Lower leg skin (tissue), 4 donors: ENCODE data around the gene RHOA. TPM values are rescaled to one million over a fixed set of nuclear protein-coding genes. Genes with fewer than 3 reads are reported as not detected.
A peak's percentile ranks its signal among the peaks of the same experiment; 100 is the strongest.
"Not testable (repeated sequence)": the region's sequence is repeated elsewhere in the genome, so short reads cannot be mapped to it uniquely, and the experiment has no call there.

Experiments
- DNase-seq, 2 donors: peaks; one replicate each; pipeline ENCODE4 v3.0.0-alpha.2; 2019; ENCODE audit warnings: low spot score in 2 of 2
- H3K4me3 ChIP-seq: fragments of 200-600 bp; sonication (generic); 2 replicates; pipeline ENCODE4 v1.5.1; 2017; ENCODE audit warnings: mild to moderate bottlenecking, low read depth; ENCODE audit not compliant: poor library complexity, severe bottlenecking
- POLR2A ChIP-seq, 2 donors: fragments of 450-650 bp; IDR thresholded peaks; one replicate each; pipeline ENCODE4 v1.6.1; 2016 to 2017; ENCODE audit warnings: antibody characterized with exemption in 2 of 2, mild to moderate bottlenecking in 1 of 2, moderate library complexity in 1 of 2
- WGBS, 2 donors: methylation state at CpG; one replicate each; pipeline ENCODE4 v1.1.5; 2018; 5-methylcytosine and 5-hydroxymethylcytosine counted together
- intact Hi-C: fragments of 100-400 bp; cut with DNase I; formaldehyde crosslinking; loops from one replicate; pipeline ENCODE4 v1.15.0; 2023; ENCODE audit warnings: low total_unique reads
- total RNA-seq, 4 donors: library from RNA; depleted of rRNA; stranded (reverse); fragments of >200 nt; gene quantifications; one replicate each; pipeline ENCODE4 v1.1.0, GENCODE V29; 2016
- TF ChIP-seq, protein P1 (sequence below), 3 donors: fragments of 450-650 bp; IDR thresholded peaks; one replicate each; pipeline ENCODE4 v1.5.1; 2016; ENCODE audit warnings: antibody characterized with exemption in 3 of 3, mild to moderate bottlenecking in 3 of 3, moderate library complexity in 2 of 3

The RHOA gene
- total RNA-seq, 4 donors from 2014 or later, result 266 to 511 (median 312) TPM

DNA sequence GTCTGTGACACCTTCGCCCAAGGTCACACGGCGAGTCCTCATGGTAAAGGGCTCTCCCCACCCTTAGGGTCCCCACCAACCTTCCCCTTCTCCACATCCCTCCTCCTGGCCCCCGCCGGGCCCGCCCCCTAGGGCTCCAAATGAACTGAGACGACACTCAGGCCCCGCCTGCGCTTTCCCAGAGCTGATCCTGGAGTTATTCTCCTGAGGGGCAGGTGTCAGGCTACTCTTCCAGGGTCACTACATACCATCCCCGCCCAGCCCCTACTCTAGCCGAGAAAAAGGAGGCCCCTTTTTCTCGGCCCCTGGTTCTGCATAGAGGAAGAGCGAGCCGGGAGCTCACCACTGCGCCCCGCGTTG lies 72.2 kb downstream of the RHOA start:
- 0 to 1% methylated on average over 17 of the region's 17 CpGs for WGBS, 2 donors
- no peak for TF ChIP-seq POLR2A (IDR thresholded peaks at IDR 0.05)
- TF ChIP-seq, protein P1, sequence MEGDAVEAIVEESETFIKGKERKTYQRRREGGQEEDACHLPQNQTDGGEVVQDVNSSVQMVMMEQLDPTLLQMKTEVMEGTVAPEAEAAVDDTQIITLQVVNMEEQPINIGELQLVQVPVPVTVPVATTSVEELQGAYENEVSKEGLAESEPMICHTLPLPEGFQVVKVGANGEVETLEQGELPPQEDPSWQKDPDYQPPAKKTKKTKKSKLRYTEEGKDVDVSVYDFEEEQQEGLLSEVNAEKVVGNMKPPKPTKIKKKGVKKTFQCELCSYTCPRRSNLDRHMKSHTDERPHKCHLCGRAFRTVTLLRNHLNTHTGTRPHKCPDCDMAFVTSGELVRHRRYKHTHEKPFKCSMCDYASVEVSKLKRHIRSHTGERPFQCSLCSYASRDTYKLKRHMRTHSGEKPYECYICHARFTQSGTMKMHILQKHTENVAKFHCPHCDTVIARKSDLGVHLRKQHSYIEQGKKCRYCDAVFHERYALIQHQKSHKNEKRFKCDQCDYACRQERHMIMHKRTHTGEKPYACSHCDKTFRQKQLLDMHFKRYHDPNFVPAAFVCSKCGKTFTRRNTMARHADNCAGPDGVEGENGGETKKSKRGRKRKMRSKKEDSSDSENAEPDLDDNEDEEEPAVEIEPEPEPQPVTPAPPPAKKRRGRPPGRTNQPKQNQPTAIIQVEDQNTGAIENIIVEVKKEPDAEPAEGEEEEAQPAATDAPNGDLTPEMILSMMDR (IDR thresholded peaks at IDR 0.05), result no peak

DNA sequence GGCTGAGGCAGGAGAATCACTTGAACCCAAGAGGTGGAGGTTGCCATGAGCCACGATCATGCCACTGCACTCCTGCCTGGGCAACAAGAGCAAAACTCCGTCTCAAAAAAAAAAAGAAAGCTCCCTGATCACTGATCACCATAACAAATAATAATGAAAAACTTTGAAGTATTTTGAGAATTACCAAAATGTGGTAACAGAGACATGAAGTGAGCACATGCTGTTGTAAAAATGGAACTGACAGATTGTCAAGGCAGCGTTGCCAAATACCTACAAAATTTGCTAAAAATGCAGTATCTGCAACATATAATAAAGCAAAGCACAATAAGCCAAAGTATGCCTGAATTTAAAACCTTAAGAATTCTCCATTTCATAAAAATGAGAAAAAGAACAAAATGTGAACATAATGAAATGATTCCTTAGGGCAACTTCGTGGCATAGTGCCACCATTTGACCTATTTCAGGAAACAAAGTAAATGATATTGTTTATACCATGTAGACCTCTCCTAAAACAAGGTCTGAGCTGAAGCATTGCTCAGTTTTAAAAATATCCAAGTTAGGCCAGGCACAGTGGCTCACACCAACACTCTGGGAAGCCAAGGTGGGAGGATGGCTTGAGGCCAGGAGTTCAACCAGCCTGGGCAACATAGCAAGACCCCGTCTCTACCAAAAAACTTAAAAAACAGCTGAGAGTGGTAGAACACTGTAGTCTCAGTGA lies 77.7 kb downstream of the RHOA start:
- WGBS, 2 donors, result 85 to 87% methylated on average over 5 of the region's 5 CpGs
- intact Hi-C loops, result no loop called here
- TF ChIP-seq POLR2A (IDR thresholded peaks at IDR 0.05), result no peak
- TF ChIP-seq, protein P1 (IDR thresholded peaks at IDR 0.05), result no peak

More for the DNA sequence above, 72.2 kb downstream of the RHOA start:
- peak in 1 of 2 donors; percentile 86 for DNase-seq
- H3K4me3 ChIP-seq, result peak overlapping the region; percentile 91
- intact Hi-C loops, result no loop called here

DNA sequence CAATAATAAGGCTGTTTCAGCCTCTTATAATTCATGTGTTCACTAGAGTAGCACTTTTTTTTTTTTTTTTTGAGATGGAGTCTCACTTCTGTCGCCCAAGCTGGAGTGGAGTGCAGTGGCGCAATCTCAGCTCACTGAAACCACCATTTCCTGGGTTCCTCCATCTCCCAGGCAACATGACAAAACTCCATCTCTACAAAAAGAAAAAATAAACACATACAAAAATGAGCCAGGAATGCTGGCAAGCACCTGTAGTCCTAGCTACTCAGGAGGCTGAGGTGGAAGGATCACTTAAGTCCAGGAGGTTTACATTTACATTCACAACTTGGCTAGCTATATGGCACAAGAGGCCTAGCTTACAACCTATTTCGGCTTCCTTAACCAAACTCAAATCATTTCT lies 78.7 kb downstream of the RHOA start:
- TF ChIP-seq, protein P1 (IDR thresholded peaks at IDR 0.05), result no peak
- TF ChIP-seq POLR2A (IDR thresholded peaks at IDR 0.05), result no peak
- H3K4me3 ChIP-seq, result no peak overlapping the region
- WGBS, 2 donors, result 83 to 86% methylated on average over 3 of the region's 3 CpGs
- DNase-seq, result no peak
- intact Hi-C loops, result no loop called here

More for the DNA sequence above, 77.7 kb downstream of the RHOA start:
- no peak for DNase-seq
- H3K4me3 ChIP-seq, result no peak overlapping the region

DNA sequence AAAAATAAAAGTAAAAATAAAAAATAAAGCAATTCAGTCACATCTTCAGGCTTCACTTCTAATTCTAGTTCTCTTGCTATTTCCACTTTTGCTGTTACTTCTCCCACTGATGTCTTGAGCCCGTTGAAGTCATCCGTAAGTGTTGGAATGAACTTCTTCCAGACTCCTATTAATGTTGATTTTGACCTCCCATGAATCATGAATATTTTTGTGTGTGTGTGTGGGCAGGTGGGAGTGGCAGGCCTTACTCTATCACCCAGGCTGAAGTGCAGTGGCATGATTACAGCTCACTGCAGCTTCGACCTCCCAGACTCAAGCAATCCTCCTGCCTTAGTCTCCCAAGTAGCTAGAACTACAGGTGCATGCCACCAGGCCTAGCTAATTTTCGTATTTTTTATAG lies 82.6 kb downstream of the RHOA start:
- TF ChIP-seq POLR2A (IDR thresholded peaks at IDR 0.05), result no peak
- TF ChIP-seq, protein P1 (IDR thresholded peaks at IDR 0.05), result no peak
- intact Hi-C loops, result no loop called here
- WGBS, 2 donors, result 88 to 93% methylated on average over 4 of the region's 4 CpGs
- H3K4me3 ChIP-seq, result no peak overlapping the region
- DNase-seq, result no peak

DNA sequence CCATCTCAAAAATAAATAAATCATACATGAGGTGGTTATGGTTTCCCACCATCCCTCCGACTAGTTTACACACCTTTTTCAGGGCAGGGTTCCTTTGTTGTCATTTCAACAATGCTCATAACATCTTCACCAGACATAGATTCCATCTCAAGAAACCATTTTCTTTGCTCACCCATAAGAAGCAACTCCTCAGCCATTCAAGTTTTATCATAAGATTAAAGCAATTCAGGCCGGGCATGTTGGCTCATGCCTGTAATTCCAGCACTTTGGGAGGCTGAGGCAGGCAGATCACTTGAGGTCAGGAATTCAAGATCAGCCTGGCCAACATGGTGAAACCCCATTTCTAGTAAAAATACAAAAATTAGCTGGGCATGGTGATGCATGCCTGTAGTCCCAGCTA lies 83.4 kb downstream of the RHOA start:
- DNase-seq, H3K4me3 ChIP-seq, intact Hi-C loops: not testable (repeated sequence)
- 70% methylated on average over 2 of the region's 2 CpGs for WGBS, 2 donors

DNA sequence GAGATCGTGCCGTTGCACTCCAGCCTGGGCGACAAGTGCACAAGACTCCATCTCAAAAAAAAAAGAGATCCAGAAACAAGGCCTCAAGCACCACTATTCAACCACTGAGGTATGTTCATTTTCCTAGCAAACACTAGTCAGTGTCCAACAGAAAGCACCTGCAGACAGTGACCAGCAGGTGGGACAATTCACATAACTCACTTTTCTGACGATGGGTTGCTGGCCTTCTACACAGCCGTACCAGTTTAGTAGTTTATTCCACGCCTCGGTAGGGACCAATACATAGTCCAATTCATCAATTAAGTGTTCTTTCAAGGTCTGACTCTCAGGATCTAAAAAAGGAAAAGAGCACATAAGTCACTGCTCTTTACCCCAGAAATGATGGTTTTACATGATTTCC lies 84.3 kb downstream of the RHOA start:
- intact Hi-C loops, result no loop called here
- TF ChIP-seq, protein P1 (IDR thresholded peaks at IDR 0.05), result no peak
- no peak for TF ChIP-seq POLR2A (IDR thresholded peaks at IDR 0.05)
- H3K4me3 ChIP-seq, result no peak overlapping the region
- no peak for DNase-seq
- 78 to 84% methylated on average over 7 of the region's 7 CpGs for WGBS, 2 donors
